AG09319 (cell line): ENCODE results near the gene KCNAB1.

ENCODE experiments used
- DNase-seq: peaks from one replicate; pipeline ENCODE4 v3.0.0-alpha.2; 2010; ENCODE audit warnings: low read depth; ENCODE audit errors: extremely low read depth
- TF ChIP-seq, protein P1 (sequence below): IDR thresholded peaks from 2 replicates; pipeline ENCODE4 v1.5.1; 2011; ENCODE audit warnings: low read depth, mild to moderate bottlenecking, inconsistent platforms, low read length, moderate library complexity

The KCNAB1 gene

DNA sequence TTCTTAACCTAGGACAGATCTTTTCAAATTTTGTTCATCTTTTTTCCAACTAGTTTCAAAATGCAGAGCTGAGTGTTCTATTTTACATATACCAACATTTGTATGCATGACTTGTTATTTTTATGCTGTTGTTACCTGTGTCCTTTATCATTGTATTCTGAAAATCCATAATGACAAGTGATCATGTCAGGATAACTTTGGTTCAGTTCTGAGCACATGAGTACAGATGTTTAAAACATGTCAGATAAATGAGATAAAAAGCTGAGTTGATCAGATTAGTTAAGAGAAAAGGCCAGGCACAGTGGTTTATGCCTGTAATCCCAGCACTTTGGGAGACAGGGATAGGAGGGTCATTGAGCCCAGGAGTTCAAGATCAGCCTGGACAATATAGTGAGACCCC is 229.6 kb downstream of the KCNAB1 start:
- no peak for DNase-seq

DNA sequence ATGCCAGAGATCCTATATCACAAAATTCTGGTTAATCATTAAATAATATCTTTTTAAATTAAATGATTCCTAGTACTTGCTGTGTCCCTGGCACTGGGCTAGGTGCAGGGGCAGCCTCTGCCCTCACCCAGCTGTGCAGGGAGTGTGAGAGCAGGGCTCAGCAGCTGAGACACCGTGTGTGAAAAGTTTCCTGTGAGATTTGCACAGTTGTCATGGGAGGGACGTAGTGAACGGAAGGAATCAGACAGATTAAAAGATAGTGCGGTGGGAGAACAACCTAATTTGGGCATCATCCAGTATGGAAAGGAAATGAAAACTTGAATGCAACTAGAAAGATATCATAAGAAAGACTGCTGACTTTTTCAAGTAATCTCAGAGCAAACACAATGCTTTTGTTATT is 230.4 kb downstream of the KCNAB1 start:
- TF ChIP-seq, protein P1, sequence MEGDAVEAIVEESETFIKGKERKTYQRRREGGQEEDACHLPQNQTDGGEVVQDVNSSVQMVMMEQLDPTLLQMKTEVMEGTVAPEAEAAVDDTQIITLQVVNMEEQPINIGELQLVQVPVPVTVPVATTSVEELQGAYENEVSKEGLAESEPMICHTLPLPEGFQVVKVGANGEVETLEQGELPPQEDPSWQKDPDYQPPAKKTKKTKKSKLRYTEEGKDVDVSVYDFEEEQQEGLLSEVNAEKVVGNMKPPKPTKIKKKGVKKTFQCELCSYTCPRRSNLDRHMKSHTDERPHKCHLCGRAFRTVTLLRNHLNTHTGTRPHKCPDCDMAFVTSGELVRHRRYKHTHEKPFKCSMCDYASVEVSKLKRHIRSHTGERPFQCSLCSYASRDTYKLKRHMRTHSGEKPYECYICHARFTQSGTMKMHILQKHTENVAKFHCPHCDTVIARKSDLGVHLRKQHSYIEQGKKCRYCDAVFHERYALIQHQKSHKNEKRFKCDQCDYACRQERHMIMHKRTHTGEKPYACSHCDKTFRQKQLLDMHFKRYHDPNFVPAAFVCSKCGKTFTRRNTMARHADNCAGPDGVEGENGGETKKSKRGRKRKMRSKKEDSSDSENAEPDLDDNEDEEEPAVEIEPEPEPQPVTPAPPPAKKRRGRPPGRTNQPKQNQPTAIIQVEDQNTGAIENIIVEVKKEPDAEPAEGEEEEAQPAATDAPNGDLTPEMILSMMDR, result no peak
- no peak for DNase-seq

More for the DNA sequence above, 229.6 kb downstream of the KCNAB1 start:
- TF ChIP-seq, protein P1, result no peak

DNA sequence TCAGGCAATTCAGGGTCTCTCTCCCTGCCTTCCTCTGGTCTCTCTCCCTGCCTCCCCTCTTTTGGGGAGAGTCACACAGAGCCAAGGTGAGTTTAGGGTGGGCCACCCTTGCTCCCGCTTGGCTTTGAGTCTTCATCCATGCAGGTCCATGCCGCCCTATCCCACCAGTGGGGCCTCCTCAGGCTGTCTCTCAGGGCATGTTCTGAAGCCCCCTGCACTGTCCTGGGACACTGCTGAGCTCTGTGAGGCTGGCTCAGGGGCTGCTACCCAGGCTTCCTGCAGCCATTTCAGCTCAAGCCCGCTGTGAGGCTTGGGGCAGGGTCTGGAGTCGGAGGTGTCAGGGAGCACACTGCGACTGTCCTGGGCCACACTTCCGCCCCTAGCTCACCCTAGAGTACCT is 231.4 kb downstream of the KCNAB1 start:
- DNase-seq, result no peak
- TF ChIP-seq, protein P1, result no peak

DNA sequence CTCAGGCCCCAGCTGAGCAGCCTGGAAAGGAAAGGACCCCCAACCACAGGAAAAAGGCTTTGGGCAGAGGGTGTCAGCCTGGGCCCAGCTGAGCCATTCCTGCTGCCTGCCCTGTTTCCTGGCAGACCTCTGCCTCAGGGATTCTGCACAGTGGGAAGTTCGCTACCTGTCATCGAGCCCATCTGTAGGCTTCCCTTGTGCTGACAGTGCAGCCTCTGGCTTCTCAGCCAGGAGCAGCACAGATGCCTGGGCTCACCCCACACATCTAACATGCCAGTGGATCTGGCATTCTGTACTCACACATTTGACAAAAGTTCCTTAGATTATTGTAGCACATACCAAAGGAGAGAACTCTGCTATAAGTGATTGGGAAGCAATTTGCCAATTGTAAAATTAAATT is 232.3 kb downstream of the KCNAB1 start:
- no peak for DNase-seq
- TF ChIP-seq, protein P1, result no peak

DNA sequence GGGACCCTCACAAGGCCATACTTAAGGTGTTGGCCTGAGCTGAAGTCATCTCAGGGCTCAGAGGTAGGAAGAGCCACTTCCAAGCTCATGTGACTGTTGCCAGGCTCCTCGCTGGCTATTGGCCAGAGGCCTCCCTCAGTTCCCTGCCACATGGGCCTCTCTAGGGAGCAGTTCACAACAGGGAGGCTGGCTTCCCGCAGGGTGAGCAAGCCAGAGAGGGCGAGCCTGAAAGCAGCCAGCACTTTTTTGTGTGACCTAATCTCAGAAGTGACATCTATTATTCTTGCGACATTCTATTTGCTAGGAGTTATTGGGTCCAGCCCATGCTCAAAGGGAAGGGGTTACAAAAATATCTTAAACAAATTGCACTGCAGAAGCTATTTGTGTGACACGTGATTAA is 233.2 kb downstream of the KCNAB1 start:
- TF ChIP-seq, protein P1, result no peak

GRCh38 chr3:156356537-156357363 is 236.4 kb downstream of the KCNAB1 start:
- DNase-seq, result no peak
- TF ChIP-seq, protein P1, result no peak

More for the DNA sequence above, 233.2 kb downstream of the KCNAB1 start:
- DNase-seq, result no peak

DNA sequence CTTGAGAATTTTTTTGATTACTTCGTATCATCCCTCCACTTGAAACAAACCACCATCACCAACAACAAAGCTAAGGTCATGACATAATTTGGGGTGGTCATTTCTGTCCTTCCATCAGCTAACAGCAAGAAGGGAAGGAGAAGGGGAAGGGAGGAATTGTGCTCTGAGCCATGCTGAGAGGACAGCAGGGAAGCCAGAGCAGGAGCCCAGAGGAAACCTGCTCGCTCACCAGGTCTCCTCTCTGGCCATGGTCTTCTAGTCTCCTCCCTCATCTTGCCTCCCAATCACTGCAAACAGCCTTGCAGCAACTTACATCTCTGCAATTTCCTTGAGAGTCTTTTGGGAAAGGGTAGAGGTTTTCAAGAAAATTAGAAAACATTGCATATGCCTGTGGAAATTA is 237.9 kb downstream of the KCNAB1 start:
- DNase-seq, result no peak

More for the DNA sequence above, 237.9 kb downstream of the KCNAB1 start:
- TF ChIP-seq, protein P1, result no peak
